Non-pigmented ciliary epithelial cell (primary cell): ENCODE data around the gene ANAPC4.
"Not testable (repeated sequence)": the region's sequence is repeated elsewhere in the genome, so short reads cannot be mapped to it uniquely, and the experiment has no call there.

Source experiments
- DNase-seq: peaks from one replicate; pipeline ENCODE4 v3.0.0-alpha.2; 2010; ENCODE audit warnings: low read depth

Gene ANAPC4

GRCh38 chr4:25376754-25377571 is at the start of gene ANAPC4:
ANAPC4 (plus strand) TSS chr4:25377263; CDS start chr4:25377428, 165 bp downstream.
- peak; percentile 43 for DNase-seq

- DNase-seq: not testable (repeated sequence)
Observed at GRCh38 chr4:25328463-25328862, 48.6 kb upstream of the ANAPC4 start.

GRCh38 chr4:25330335-25330734 is 46.7 kb upstream of the ANAPC4 start:
- DNase-seq: no peak

- DNase-seq: no peak
Observed at GRCh38 chr4:25330905-25331808, 45.9 kb upstream of the ANAPC4 start.

GRCh38 chr4:25343671-25344070 is 33.4 kb upstream of the ANAPC4 start:
- DNase-seq: no peak

GRCh38 chr4:25345744-25346143 is 31.3 kb upstream of the ANAPC4 start:
- DNase-seq: no peak

GRCh38 chr4:25346913-25347312 is 30.1 kb upstream of the ANAPC4 start:
- no peak for DNase-seq

- DNase-seq: no peak
Observed at GRCh38 chr4:25347473-25347872, 29.6 kb upstream of the ANAPC4 start.

GRCh38 chr4:25347971-25348370 is 29.1 kb upstream of the ANAPC4 start:
- DNase-seq: no peak

GRCh38 chr4:25350561-25350960 is 26.5 kb upstream of the ANAPC4 start:
- DNase-seq: no peak

- no peak for DNase-seq
Observed at GRCh38 chr4:25351777-25352416, 25.2 kb upstream of the ANAPC4 start.

GRCh38 chr4:25356068-25356467 is 21.0 kb upstream of the ANAPC4 start:
- no peak for DNase-seq

GRCh38 chr4:25358515-25359275 is 18.4 kb upstream of the ANAPC4 start:
- DNase-seq: no peak

GRCh38 chr4:25361253-25361652 is 15.8 kb upstream of the ANAPC4 start:
- DNase-seq: no peak

- no peak for DNase-seq
Observed at GRCh38 chr4:25367004-25367621, 9.9 kb upstream of the ANAPC4 start.

GRCh38 chr4:25367877-25368276 is 9.2 kb upstream of the ANAPC4 start:
- no peak for DNase-seq

GRCh38 chr4:25368315-25368714 is 8.7 kb upstream of the ANAPC4 start:
- DNase-seq: no peak

GRCh38 chr4:25370242-25370641 is 6.8 kb upstream of the ANAPC4 start:
- no peak for DNase-seq

GRCh38 chr4:25372549-25372948 is 4.5 kb upstream of the ANAPC4 start:
- DNase-seq: not testable (repeated sequence)

GRCh38 chr4:25377572-25378436 is 741 bp downstream of the ANAPC4 start:
- DNase-seq: no peak
